ENCODE measurements around the gene TNFAIP3.

Gene TNFAIP3

DNA sequence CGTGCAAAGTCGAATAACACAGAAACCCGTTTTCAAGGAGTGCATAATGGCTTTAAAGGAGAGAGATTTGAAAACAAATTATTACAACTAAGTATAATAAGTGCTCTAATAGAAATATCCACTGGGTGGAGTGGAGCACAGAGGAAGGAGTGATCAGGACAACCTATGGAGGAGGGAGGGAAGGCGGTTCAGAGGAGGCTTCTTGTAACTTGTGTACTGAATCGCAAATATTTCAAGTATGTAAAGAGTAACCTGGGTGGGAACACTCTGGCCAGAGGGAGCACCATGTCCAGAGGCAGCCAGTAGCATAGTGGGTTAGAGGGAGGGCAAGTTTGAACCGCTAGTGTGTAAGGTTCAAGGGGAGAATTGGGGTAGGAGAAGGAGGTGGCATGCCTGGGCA, 21.6 kb upstream of the TNFAIP3 start:
- no peak for DNase-seq (ENCODE audit: low spot score)

DNA sequence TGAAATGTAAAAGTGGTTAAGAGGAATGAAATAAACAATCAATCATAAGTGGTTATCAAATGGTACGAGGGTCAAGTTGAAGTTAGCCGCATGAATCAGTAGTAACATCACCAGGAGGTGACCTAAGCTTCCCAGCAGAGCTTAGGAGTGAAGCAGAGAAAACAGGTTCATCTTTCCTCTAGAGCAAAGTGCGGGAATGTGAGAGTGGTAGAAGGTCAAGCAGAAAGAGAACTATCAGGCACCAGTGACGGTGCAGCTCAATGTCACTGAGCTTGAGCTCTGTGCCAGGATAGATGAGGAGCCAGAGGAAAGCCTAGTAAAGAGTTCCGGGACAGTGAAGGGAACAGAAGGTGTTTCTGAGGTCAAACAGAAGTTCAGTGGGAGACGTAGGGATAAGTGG, 20.8 kb upstream of the TNFAIP3 start:
- no peak for DNase-seq (ENCODE audit: low spot score)

DNA sequence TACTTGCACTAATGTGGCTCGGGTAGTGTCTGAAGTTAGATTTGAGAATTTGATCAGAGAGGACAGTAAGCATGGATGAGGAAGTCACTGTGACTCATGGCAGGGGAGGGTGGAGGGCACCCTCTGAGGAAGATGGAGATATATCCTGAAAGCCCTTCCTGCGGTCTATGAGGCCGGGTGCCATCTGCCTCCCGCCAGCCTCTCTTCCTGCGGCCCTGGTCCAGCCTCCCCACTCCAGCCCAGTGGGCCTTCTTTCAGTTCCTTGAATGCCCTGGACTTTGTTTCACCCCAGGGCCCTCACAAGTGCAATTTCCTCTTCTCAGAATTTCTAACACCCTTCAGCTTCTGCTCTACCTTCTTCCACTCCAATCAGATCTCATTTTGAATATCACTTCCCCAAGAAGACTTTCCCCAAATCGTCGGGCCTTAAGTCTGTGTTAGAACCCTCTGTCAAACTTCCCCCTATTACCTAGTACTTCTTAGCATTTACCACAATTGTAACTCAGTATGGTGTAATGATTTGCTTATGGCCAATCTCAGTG, 20.2 kb upstream of the TNFAIP3 start:
- no peak for DNase-seq (ENCODE audit: low spot score)

DNA sequence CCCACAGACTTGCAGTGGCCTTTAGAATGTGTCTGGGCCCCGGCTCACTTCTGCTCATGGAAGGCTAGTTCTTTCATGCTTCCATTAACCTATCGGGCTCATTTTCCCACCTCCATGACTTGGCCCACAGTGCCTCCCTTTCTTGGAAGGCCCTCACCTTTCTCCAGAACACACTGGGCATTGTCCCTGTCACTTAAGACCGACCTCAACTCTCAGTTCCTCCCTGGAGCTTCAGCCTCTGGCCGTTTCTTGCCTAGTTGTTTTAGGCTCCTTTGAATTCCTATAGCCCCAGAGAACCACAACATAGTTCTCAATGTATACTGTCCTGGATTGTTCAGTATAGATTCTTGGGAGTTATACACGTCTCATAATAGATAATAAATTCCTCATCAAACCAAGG, 19.3 kb upstream of the TNFAIP3 start:
- no peak for DNase-seq (ENCODE audit: low spot score)

DNA sequence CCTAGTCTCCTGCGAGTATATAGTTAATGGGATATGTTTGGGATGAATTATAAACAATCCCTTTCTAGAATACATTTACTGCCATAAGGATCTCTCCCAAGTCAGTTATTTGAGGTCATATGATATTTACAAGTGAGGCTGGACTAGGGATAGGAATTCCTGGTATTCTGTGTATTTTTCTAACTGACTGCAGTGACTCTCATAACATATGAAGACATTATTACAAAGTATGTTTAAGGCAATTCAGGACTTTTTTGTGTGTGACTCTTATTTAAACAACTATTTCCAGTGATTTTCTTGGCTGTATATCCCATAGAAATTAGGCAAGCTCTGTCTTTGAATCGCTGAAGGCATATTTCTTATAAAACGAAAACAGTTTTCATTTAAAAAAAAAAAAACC, 18.4 kb upstream of the TNFAIP3 start:
- DNase-seq (ENCODE audit: low spot score) = no peak

DNA sequence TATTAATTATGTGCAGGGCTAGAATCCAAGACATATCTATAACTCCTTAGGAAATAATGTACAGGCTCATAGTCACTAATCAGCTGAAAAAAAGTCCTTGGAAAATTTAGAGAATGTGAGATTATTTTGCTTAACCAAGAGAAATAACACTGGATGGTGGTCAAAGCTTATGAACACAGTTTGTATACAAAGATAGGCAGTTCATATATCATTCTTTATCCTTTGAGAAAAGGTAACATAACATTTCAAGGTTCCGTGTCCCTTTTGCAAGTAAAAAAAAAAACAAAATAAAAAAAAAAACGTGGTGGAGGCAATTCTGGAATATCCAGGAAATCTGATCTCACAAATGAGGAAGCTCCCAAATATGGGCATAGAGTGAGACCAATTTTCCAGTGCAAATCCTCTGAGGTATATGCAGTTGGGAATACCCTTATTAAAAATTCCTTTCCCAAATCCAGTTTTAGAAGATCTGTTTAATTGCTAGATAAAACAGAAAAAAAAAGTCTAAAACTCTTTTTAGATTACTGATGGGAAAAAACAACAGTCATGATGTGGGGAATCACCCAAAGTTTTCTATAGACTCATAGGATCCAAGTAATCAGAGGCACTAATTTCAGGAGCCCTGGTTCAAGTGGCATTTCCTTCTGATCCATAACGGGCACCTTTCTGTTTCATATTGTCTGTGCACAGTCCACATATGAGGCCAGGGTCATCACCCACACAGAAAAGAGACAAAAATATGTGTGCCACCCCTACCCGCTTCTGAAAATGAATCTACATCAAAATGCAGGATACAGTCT, 17.7 kb upstream of the TNFAIP3 start:
- no peak for DNase-seq (ENCODE audit: low spot score)

DNA sequence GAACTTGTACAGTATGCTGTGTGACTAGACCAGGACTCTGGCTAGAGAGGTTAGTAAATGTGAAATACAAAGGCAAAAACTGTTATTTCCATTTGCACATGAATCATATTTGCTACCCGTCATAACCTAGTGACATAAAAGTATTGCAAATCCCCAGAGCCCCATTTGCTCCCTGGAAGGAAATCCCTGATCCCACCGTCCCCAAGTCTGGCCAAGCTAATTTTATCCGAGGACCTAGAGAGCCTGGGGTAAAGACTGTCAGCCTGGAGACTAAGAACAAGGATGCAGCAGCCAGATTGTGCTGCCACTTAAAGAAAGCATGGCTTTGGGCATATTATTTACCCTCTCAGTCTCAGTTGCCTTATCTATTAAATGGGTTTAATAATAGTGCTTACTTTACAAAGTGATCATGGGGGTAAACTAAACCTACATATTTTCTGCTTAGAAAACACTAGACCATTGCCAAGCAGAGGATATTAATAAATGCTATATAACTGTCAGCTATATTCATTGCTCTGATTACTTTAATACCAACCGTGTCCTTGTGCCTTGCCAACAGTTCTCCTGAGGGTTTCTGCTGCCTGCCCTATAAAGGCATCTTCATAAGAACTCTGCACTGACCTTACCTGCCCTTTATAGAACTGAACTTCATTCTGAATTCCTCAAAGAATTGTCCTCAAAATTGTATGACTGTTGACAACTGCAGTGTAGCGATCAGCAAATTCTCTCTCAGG, 16.9 kb upstream of the TNFAIP3 start:
- DNase-seq (ENCODE audit: low spot score) = no peak

DNA sequence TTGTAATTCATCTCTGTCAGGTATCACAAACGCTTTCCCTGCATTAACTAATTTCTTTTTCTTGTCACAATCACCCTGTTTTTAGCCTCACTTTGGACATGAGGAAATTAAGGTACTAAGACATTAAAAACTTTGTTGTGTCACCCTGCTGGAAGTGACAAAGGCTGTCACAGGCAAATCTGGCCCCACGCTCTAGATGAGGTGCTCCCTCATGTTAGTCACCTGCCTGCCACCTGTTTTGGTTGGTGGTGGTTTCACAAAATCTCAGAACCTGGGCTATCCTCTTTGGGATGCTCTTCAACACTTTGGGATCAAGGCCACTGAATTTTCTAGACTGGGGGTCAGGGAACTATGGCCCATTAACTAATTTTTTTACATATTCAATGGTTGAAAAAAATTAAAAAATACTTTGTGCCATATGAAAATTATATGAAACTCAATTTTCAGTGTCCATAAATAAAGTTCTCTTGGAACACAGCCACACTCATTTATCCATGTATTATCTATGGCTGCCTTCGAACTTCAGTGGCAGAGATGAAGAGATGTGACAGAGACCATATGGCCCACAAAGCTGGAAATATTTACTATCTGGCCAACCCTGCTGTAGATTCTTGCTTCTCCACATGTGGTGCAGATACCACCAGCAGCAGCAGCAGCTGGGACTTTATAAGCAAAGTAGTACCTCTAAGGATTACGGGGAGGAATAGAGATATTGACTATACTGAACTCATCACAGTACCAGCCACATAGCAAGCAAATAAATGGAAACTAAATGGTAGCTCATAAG, 16.1 kb upstream of the TNFAIP3 start:
- no peak for DNase-seq (ENCODE audit: low spot score)

DNA sequence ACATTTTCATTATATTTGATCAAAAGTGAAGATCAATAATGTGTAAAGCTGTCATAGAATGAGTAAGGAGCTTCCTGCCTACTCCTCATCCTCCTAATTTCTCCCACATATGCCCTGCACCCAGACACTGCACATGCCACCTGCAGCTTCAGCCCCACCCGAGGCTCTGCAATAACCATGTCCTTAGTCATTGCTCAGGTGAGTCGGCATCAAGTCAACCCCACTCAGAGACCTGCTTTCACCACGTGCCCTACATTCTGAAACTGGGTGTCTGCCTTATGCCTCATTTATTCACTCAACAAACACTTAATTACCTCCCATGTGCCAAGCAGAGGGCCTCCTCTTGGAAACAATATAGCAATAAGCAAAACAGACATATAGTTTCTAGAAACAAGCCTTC, 15.4 kb upstream of the TNFAIP3 start:
- DNase-seq (ENCODE audit: low spot score) = no peak

DNA sequence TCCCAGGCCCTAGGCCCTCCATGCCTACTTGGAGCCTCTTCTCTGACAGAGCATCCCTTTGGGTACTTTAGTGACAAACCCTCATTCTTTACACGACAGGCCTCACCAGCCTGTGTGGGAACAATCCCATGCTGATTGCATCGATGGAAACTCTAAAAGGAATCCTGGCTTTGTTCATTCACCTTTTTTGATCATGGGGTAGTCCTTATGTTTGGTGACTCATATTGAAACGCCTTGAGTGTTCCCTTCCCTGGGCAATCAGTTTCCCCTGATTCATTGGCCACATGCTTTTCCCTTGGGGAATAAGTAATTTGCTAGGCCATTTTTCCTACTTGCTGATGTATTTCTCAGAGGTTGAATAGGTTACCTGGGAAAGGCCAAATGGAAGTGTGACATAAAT, 14.7 kb upstream of the TNFAIP3 start:
- no peak for DNase-seq (ENCODE audit: low spot score)

DNA sequence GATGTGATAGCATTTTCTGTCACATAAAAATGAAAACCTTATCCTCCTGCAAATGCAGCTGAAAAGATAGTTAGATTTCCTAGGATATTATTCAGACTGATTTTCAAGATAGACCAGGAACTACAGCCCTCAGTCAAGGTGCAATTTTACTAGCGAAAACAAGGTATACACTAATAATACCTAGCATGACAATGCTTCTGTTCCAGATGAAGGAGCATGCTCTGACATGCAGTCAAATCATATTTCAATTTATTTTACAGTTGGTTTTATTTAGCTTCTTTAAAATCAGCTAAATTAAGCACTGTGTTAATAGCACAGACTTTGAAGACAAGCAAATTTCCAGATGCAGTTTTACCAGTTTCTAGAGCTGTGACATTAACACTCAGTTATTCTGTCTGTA, 14.2 kb upstream of the TNFAIP3 start:
- no peak for DNase-seq (ENCODE audit: low spot score)

DNA sequence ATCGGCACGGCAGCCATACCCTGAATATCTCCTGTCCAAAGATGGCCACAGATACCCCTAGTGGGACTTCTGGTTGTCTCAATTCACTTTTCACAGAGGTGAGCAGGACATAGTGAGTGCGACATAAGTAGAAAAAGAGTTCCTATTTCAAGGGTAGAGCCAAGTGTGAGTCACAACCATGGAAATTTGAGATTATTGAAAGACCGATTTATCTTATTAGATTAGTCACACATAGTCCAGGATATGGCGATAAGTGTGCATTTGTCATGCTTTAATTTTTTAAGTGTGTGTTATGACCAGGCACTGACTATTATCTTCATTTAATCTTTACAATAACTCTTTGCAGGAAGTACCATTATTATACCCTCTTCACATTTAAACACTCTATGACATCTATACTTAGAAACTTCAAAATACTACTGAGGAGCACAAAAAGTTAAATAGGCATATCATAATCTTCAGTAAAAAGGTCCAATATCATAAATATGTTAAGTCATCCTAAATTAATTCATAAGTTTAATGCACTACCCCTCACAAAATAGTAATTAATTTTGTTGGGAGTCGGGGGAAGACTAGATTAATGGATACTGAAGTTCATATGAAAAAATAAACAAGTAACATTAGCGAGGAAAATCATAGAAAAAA, 13.4 kb upstream of the TNFAIP3 start:
- DNase-seq (ENCODE audit: low spot score) = no peak

DNA sequence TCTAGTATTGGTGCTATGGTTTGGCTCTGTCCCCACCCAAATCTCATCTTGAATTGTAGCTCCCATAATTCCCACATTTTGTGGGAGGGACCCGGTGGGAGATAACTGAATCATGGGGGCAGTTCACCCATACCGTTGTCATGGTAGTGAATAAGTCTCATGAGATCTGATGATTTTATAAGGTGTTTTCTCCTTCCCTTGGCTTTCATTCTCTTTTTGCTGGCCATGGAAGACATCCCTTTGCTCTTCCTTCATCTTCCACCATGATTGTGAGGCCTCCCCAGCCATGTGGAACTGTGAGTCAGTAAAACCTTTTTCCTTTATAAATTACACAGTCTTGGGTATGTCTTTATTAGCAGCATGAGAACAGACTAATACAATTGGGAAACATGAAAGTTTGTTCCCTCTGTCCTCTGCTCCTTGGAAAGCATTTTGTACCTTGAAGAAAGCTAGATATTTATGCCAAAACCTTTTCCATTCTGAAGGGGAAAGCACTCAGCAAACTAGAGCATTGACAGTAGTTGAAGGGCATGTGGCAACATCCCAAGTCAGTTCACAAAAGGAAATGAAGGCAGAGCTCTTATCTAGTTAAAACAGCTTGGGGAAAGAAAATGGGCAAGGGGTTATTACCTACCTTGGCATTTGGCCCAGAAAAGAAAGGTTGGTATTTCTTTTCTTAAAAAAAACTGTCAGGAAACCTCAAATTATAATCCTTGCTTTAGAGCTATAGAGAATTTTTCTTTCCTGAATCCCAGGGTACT, 10.7 kb upstream of the TNFAIP3 start:
- DNase-seq (ENCODE audit: low spot score) = no peak

DNA sequence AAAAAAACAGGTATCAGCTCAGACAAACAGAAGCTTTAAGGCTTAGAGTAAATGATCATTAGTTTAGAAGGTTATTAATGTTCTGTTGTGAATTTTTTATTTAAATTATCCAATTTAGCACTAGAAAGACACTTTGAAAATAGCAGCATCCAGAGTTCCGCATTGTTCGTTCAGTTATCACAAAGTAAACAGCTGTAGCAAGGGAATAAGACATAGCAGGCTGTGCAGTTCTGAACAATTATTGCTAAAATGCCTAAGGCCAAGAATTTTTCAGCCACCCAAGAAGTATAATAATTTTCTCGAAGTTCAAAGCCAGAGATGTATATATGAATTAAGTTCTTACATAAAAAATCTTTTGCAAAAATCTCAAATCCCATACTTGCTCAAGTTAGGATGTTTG, 8.0 kb upstream of the TNFAIP3 start:
- no peak for DNase-seq (ENCODE audit: low spot score)

DNA sequence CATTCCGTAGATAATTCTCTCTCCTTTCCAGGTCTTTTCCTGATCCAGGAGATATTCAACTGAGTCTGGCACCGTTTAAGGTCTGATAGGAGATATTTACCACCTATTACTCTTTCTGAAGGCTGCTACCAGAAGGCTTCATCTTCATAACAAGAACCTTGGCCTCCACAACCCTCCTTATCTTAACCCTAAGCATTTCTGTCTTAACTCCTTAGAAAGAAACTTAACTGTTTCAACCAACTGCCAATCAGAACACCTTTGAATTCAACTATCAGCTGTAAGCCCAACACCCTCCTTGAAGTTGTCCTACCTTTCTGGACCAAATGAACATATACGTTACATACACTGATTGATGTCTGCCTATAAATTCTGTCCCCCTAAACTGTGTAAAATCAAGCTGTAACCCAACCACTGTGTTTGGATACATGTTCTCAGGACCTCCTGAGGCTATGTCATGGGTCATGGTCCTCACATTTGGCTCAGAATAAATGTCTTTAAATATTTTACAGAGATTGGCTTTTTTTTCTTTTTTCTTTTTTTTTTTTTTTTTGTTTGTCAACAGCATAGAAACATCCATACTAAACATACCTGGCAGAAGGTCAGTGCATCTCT, 6.6 kb upstream of the TNFAIP3 start:
- DNase-seq (ENCODE audit: low spot score) = no peak

DNA sequence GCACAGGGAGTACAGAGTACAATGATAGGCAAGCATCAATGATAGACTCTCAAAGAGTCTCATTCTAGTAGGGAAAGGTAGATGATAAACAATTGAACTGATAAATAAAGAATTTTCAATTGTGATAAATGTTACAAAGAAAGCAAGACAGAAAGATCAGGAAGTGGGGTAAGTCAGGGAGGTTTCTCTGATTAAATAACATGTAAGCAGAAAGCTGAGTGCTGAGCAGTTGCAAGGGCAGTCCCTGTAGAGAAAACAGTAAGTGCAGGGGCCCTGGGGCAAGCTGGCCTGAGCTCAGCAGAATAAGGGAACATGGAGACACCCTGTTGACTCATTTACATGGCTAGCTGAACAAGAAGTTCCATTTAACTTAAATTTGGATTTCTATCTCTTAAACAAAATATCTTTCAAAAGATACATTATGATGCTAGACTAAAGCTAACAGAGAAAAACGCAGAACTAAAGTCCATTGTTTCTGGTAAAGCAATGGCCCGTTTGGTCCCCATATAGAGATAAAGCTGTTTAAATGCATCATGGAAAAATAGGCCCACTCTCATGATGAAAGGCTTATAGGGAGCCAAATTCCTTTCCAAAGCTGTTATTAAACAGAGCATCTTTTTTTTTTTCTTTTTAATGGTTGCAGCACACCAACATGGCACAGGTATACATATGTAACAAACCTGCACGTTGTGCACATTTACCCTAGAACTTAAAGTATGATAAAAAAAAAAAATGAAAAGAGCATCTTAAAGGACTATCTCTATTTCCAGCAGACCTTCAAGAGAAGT, 5.3 kb upstream of the TNFAIP3 start:
- DNase-seq (ENCODE audit: low spot score) = no peak

DNA sequence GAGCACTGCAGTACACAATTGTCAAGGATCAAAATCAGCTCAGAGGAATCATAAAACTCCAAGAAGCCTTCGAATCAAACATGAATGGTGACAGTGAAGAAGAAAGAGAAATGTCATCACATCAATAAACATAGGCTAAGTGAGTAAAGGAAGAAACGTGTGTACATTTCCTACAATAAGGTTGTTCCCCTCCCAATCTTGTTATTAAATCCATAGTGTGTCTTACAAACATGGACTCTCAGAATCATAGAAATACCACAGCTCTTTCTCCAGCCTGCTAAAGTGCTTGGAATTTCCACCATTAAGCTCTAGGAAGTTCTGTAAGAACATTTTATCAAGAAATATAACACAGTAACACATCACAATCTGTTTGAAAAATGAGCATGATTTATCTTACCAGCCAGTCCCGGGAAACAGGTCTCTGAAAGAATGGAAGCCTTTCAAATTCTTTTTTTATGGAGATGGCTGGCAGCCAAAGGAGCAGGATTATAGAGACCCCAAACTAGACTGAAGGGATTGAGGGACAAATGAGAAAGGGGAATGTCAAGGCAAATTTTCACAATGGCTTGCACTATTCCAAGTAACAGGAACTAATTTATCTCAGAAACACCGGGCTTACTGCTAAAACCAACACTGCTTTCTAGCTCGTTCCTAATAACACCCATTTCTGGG, 4.5 kb upstream of the TNFAIP3 start:
- no peak for DNase-seq (ENCODE audit: low spot score)

DNA sequence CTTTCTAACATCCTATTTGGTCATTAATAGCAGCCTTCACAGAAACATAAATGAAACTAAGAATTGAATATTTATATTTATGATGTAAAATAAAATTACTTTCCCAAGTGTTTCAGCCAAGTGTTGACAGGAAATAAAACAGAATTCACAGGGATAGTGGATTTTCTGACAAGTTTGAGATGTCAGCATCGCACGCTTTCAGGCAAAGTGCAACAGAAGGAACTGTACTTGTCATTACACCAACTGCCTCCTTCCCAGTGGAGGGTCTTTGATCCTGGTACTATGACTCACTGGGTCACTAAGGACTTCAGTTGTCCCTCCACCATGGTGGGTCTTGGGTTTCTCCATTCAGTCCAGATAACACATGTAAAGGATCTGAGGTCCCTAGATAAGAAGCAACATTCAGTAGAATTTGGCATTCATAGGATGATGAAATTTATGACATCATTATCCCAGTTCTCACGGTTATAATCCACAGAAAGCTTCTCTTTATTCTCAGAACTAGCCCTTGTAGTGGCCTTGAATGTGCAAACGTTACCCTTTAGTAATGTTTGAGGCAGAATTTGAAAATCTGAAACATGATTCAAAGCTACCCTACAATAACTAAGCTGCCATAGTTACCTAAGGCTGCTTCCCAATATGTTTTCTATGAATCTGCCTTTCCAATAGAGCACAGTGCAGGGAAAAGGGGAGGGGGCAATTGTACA, 3.8 kb upstream of the TNFAIP3 start:
- no peak for DNase-seq (ENCODE audit: low spot score)
